H7 (cell line): ENCODE data around the gene RANBP17. TPM values are rescaled to one million over a fixed set of nuclear protein-coding genes. Genes with fewer than 3 reads are reported as not detected.
"Not testable (repeated sequence)": the region's sequence is repeated elsewhere in the genome, so short reads cannot be mapped to it uniquely, and the experiment has no call there.

Source experiments
- DNase-seq: peaks from one replicate; pipeline ENCODE4 v3.0.0; 2012
- H3K27me3 ChIP-seq: 2 replicates; pipeline ENCODE4 v1.6.0; 2011; ENCODE audit warnings: mild to moderate bottlenecking, low read length; ENCODE audit not compliant: control insufficient read depth, insufficient read depth
- H3K36me3 ChIP-seq: replicated peaks from 2 replicates; pipeline ENCODE4 v1.5.1; 2011; ENCODE audit warnings: low read length; ENCODE audit not compliant: control insufficient read depth, insufficient read depth
- H3K4me3 ChIP-seq: 2 replicates; pipeline ENCODE4 v1.5.1; 2011; ENCODE audit warnings: low read depth, mild to moderate bottlenecking, control low read depth, low read length, moderate library complexity; ENCODE audit not compliant: insufficient read depth
- total RNA-seq: library from RNA; depleted of rRNA; stranded (reverse); fragments of >200 nt; shearing (Covaris generic); gene quantifications from 2 replicates; pipeline ENCODE4 v1.2.3, GENCODE V29; 2014

Gene RANBP17
- total RNA-seq, 1 experiment from 2014 or later, result 6.4 TPM

- Histone ChIP-seq H3K4me3 (no peak overlapping the region), H3K36me3 (no peaks in the 10 kb centered on the region), H3K27me3 (no peaks in the 10 kb centered on the region; the same call in 1 of the 2 replicates)
- no peak for DNase-seq
Observed at GRCh38 chr5:170939178-170939577, 77.4 kb downstream of the RANBP17 start.

- no peaks in the 10 kb centered on the region; the same call in 1 of the 2 replicates for H3K36me3 ChIP-seq
- H3K4me3 ChIP-seq, result no peak overlapping the region
- no peak for DNase-seq
- no peaks in the 10 kb centered on the region for H3K27me3 ChIP-seq
Observed at GRCh38 chr5:170941788-170942187, 80.0 kb downstream of the RANBP17 start.

- no peak for DNase-seq
- Histone ChIP-seq H3K27me3 (no peaks in the 10 kb centered on the region), H3K36me3 (no peaks in the 10 kb centered on the region; the same call in 1 of the 2 replicates), H3K4me3 (no peak overlapping the region)
Observed at GRCh38 chr5:170945275-170945674, 83.5 kb downstream of the RANBP17 start.

- DNase-seq, result no peak
- Histone ChIP-seq H3K36me3 (no peaks in the 10 kb centered on the region), H3K27me3 (no peaks in the 10 kb centered on the region), H3K4me3 (no peak overlapping the region)
Observed at GRCh38 chr5:170960567-170960966, 98.7 kb downstream of the RANBP17 start.

GRCh38 chr5:170963521-170963920 is 101.7 kb downstream of the RANBP17 start:
- no peaks in the 10 kb centered on the region for H3K27me3 ChIP-seq
- H3K36me3 ChIP-seq, result no peaks in the 10 kb centered on the region
- no peak overlapping the region for H3K4me3 ChIP-seq
- no peak for DNase-seq

GRCh38 chr5:170974461-170974860 is 112.6 kb downstream of the RANBP17 start:
- no peak for DNase-seq

GRCh38 chr5:170980261-170980660 is 118.4 kb downstream of the RANBP17 start:
- DNase-seq, H3K36me3 ChIP-seq, H3K27me3 ChIP-seq, H3K4me3 ChIP-seq: not testable (repeated sequence)

More at GRCh38 chr5:170974461-170974860, 112.6 kb downstream of the RANBP17 start:
- Histone ChIP-seq H3K27me3 (no peaks in the 10 kb centered on the region), H3K36me3 (no peaks in the 10 kb centered on the region; the same call in 1 of the 2 replicates), H3K4me3 (no peak overlapping the region)

- no peaks in the 10 kb centered on the region for H3K27me3 ChIP-seq
- H3K36me3 ChIP-seq, result no peaks in the 10 kb centered on the region; the same call in none of the 2 replicates
- no peak for DNase-seq
- H3K4me3 ChIP-seq, result no peak overlapping the region
Observed at GRCh38 chr5:170985486-170985885, 123.7 kb downstream of the RANBP17 start.

- no peaks in the 10 kb centered on the region for H3K27me3 ChIP-seq
- no peak for DNase-seq
- no peaks in the 10 kb centered on the region; the same call in 1 of the 2 replicates for H3K36me3 ChIP-seq
- H3K4me3 ChIP-seq, result no peak overlapping the region
Observed at GRCh38 chr5:170986598-170986997, 124.8 kb downstream of the RANBP17 start.

- Histone ChIP-seq H3K4me3 (no peak overlapping the region), H3K36me3 (no peaks in the 10 kb centered on the region), H3K27me3 (no peaks in the 10 kb centered on the region)
- no peak for DNase-seq
Observed at GRCh38 chr5:170993476-170993875, 131.7 kb downstream of the RANBP17 start.

GRCh38 chr5:171010086-171010485 is 148.3 kb downstream of the RANBP17 start:
- Histone ChIP-seq H3K4me3 (no peak overlapping the region), H3K27me3 (no peaks in the 10 kb centered on the region), H3K36me3 (no peaks in the 10 kb centered on the region)
- no peak for DNase-seq

- H3K36me3 ChIP-seq, result no peaks in the 10 kb centered on the region
- no peaks in the 10 kb centered on the region for H3K27me3 ChIP-seq
- no peak for DNase-seq
- H3K4me3 ChIP-seq, result no peak overlapping the region
Observed at GRCh38 chr5:171010816-171011215, 149.0 kb downstream of the RANBP17 start.

GRCh38 chr5:171023508-171023907 is 161.7 kb downstream of the RANBP17 start:
- H3K27me3 ChIP-seq, result no peaks in the 10 kb centered on the region
- no peak overlapping the region for H3K4me3 ChIP-seq
- H3K36me3 ChIP-seq, result no peaks in the 10 kb centered on the region
- DNase-seq, result no peak

- Histone ChIP-seq H3K36me3 (no peaks in the 10 kb centered on the region), H3K27me3 (no peaks in the 10 kb centered on the region), H3K4me3 (no peak overlapping the region)
- no peak for DNase-seq
Observed at GRCh38 chr5:171024084-171024483, 162.3 kb downstream of the RANBP17 start.

GRCh38 chr5:171029401-171029800 is 167.6 kb downstream of the RANBP17 start:
- H3K27me3 ChIP-seq, result no peaks in the 10 kb centered on the region
- H3K4me3 ChIP-seq, result no peak overlapping the region
- no peaks in the 10 kb centered on the region for H3K36me3 ChIP-seq
- DNase-seq, result no peak

- Histone ChIP-seq H3K36me3 (no peaks in the 10 kb centered on the region), H3K4me3 (no peak overlapping the region), H3K27me3 (no peaks in the 10 kb centered on the region)
- no peak for DNase-seq
Observed at GRCh38 chr5:171031977-171032376, 170.2 kb downstream of the RANBP17 start.
